Brain pericyte (primary cell): Measurements from ENCODE around the gene TMEM72.
A peak's percentile ranks its signal among the peaks of the same experiment; 100 is the strongest.
"Not testable (repeated sequence)": the region's sequence is repeated elsewhere in the genome, so short reads cannot be mapped to it uniquely, and the experiment has no call there.

ENCODE experiments used
- DNase-seq: peaks from one replicate; pipeline ENCODE4 v3.0.0-alpha.2; 2012; ENCODE audit warnings: low read depth, low spot score

Gene TMEM72

DNA sequence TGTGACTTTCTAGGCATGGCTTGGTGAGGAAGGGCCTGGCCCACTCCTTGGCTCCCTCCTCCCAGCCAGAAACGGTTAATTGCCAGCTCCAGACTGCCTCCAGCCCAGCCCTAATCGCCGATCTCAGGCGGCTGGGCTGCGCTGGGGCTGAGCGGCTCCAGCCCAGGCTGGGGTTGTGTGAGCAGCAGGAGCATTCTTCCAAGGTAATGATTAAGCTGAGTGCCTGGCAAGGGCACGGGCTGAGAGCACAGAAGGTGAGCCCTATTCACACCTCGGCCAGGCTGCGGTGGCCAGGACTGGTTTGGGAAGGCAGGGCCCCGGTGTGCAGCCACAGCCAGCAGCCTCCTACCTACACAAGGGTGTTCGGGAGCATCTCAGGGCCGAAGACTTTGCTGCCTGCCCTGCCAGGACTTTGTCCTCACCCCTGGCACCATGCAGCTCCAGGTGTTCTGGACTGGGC, at the start of gene TMEM72:
TSS of gene TMEM72 (plus strand) at position 257 of the 460 bp plus-strand sequence. CDS start at position 433, 176 bp downstream.
- no peak for DNase-seq

DNA sequence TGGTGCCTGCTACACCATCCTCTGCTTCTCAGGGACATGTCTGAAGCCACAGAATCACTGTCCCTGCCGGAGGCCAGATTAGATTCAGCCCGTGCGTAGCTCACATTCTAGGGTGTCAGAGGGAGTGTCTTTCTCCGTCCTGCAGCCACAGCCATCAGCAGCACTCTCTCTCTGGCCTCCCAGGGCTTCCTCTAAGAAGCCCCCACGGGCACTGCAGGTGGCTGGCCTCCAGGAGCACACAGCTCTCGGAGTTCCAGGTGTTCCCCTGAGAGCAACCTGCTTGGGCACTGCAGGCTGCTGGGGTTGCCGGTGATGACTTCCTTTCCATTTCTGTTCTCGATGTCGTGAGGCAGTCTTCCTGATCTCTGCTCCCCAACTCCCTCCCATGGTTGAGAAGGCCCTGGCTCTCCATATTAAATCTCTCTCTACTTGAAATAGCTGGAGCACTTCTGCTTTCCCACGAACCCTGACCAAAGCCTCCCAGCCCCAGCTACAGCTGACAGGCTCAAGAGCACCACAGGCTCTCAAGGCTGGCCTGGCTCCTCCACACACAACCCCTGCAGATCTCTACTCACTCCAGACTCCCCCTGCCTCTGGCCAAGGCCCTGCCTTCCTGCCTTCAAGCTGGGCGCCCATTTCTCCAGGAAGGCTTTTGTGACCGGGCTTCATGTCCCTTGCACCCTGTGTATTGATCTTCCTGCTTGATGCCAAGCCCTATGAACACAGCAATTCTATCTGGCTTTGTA, 49.0 kb upstream of the TMEM72 start:
- no peak for DNase-seq

DNA sequence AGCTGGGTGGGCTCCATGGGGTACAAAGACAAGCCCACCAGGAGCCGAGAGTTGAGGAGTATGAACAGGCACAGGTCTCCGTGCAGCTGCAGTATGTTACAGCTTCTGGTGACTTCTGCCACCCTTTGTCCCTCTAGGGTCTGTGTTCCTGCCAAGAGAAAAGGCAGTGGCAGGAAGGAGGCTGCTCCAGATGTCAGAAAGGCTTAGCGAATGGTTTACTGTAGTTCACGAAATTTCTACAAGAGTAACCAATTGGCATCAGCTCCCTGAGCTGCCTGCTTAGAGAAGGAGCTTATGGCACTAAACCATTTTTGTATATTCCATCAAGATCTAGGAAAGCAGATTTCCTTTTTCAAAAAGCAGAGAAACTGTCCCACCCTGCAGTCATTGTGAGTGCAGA, 48.2 kb upstream of the TMEM72 start:
- no peak for DNase-seq

DNA sequence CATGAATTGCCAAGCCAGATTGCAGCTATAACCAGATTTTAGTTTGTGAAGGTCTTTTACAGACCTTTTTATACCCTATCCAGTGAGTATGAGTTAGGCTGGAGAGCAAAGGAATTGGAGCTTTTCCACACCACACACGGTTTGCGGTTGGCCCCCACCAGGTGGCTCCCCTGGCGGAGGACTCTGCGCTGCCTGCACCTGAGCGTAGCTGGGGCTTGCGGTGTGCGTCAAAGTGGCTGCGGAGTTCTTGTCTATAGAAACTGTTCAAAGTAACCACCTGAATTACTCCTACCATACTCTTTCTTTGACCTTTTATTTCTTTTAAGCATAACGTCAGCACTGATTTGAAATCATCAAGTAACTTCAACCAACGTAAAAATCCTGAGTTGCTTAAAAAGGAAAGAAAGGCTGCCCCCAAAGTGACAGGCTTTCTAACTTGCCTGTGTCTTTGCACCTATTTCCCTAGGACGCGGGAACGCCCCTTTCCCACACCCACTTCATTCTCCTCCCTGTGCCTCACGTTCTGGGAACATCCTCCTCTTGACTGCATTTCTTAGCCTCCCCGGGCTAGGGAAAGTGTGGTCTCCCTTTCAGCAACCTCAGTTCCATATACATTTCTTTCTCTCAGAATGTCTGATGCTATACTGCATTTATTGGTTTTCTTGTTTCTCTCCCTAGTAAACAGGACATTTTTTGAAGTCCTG, 47.6 kb upstream of the TMEM72 start:
- DNase-seq: no peak

DNA sequence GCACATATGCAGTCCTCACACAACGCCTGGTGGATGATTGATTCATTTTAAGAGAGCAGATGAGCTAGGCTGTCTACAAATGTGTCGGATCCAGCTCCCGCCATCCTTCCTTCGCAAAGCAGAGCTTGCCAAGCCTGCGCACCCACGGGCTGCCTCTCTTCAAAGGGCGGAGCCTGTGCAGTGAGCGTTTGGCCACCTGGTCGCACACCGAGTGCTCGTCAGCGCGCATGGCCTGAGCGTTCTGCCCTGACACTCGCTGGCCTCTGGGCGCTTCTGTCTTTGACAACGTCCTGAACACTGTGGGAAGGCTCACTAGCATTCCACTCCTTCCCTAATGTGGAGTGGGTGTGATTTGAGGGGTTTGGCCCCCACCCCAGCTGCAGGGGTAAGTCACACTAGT, 47.1 kb upstream of the TMEM72 start:
- no peak for DNase-seq

DNA sequence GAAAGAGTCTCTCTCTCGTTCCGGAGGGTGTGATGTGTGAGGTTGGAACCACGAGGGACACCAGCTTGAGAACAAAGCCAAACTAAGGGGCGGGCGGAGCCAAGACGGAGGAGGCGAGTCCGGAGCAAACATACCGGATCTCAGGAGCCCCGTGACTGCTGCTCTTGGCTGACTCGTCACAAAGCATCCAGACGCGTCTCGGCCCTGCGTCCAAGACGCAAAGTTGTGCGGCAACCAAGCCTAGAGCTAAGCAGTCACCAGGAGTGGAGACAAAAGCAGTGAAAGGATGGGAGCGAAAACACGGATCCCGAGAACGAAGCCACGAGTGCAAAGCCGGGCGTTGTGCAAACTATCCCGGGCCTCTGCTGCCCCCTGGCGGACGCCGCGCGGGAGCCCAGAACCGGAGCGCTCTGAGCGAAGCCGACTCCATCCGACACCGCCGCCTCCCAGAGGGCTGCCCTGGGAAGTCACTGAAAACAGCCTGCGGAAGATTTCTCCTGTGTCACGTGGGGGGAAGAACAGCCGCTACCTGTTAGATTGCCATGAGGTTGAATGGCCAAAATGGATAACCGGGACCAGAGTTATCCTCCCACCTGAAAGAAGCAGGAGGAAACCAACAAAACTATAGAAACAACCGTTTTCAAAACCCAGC, 46.4 kb upstream of the TMEM72 start:
- peak; percentile 53 for DNase-seq

DNA sequence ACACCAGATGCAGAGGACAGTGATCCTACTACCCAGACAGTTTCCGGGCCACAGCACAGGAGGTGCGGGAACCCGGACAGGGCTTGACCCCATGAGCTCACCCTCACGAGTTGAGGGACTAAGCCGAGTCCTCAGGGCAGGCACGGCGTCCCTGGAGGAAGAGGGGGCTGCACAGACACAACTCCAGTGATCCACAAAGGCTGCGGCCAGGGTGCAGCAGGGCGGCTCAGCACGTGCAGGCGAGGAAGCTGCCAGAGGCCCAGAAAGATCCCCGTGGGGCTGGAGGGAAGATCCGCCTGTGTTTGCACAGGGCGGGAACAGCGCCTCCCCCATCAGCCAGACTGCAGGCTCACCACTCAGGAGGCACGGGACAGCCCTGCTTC, 45.9 kb upstream of the TMEM72 start:
- DNase-seq: no peak

DNA sequence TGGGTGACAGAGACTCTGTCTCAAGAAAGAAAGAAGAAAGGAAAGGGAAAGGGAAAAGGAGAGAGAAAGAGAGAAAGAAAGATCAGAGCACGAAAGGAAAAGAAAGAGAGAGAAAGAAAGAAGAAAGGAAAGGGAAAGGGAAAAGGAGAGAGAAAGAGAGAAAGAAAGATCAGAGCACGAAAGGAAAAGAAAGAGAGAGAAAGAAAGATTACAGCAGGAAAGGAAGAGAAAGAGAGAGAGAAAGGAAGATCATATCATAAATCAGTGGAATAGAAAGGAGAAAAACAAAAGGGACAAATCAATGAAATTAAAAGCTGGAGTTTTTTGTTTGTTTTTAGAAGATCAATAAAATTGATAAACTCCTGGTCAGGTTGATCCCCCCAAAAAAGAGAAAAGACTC, 44.8 kb upstream of the TMEM72 start:
- DNase-seq: not testable (repeated sequence)

DNA sequence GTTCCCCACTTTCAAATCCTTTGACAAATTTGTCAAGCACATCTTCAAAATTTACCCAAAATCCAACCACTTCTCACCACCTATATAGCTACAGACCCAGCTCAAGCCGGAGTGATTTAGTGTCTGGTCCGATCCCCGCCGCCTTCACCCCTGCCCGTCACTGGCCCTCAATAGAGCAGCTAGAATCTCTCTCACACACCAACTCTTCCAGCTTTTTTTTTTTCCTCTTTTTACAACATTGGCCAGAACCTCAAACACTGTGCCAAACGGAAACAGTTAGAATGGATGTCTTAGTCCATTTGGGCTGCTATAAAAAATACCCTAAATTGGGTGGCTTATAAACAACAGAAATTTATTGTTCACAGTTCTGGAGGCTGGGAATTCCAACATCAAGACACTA, 41.1 kb upstream of the TMEM72 start:
- DNase-seq: no peak

DNA sequence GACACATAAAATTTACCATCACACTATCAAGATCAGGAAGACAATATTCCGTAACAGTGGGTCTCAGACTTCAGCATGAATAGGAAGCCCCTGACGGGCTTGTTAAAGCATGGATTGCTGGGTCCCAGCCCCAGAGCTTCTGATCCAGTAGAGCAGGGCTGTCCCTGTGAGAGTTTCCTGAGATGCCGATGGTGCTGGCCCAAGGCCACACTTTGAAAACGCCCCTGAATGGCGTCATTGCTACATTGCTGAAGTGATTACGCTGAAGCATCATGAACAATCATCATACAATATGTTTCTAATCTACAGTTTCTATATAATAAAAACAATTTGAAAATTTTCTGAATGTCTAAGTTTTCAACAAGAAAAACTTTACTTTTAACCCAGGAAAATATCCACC, 38.0 kb upstream of the TMEM72 start:
- DNase-seq: no peak

DNA sequence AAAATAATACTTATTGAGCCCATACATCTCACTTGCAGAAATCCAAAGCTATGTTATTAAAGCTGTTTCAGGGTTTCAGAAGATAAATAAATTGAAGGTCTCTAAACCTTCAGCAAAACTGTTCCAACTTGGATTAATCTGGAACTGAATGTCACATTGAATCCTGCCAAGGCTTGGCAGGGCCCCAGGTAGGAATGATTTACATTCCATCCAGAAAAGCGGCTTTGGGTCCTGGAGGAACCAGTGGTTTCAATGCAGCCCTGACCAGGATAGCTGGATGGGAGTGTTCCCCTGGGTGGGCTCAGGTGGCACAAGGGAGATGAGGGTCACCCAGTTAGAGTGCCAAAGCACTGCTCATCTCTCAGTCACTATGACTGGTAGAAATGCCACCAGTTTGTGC, 37.0 kb upstream of the TMEM72 start:
- DNase-seq: no peak

DNA sequence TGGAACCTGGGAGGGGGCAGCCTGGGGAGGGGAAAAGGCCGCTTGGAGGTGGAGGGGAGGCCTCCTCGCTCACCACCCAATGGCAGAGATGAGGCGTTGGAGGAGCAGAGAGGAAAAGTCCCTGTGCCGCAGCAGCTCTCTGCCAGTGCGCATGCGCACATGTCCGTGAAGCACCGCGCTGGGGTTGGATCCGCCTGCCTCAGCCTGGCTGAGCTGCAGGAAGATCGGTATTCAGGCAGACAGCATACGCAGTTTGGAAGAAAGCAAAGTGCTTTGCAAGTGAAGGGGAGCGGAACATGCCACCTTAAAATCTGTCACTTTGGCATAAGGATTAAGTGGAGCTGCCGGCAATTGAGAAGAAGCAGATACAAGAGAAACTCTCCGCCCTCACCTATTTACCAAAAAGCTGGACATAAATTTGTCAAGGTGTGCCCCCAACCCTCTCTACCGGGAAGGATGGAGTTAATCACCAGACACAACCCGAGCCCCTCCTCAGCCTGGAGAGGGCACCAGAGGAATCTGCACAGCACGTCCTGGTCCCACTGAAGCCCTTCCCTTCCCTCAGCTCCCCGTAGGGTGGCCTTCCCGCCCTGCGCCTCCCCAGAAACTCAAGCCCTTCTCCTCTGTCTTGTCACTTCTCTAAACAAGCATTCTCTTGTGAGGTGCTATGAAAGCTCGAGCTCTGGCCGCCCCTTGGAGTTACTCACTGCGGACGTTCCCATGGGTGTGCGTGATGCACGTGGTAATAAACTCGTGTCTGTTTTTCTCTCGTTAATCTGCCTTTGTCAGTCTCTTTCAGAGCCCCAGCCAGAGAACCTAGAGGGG, 32.2 kb upstream of the TMEM72 start:
- DNase-seq: peak; percentile 42

DNA sequence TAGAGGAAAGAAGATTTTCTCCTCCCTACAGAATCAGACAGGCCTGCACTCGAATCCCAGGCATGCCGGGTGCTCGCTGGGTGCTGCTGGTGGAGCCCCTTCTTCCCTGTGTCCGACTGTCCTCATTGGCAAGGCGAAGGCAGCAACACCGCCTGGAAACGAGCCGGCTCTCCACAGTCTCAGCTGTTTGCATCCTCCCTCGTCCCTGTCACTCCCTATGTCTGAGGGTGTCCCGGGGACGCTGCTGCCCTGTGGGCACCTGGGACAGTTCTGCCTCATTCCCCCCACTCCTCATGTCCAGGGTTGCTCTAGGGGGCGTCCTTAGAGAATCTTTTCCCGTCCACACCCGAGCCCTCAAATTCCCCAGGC, 31.6 kb upstream of the TMEM72 start:
- no peak for DNase-seq

DNA sequence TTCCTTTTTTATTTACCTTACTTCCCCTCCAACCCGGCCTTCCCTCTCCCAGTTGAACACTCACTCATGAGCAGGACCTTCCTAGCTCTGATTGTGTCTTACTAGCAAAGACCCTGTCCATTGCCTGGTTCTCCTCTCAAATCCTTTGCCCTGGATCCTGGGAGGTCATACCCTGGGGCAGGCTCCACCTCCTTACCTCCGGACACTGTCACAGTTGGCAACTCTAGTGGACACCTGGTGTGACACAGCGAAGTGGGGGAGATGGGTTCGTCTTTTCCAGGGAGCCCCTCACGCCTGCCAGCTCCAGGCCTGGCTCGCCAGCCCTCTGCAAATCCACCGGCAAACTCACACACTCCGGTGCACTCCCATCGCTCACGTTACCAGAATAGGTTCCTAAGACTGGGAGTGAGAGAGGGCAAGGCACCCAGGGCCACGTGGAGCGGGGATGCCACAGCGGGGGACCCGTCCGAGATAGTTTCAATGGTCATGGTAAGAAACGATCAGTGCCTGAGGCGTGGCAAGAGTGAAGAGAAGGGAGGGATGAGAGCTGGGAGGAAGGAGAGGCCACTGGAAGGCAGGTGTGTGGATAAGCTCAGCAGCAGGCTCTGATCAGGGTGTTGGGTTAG, 30.9 kb upstream of the TMEM72 start:
- no peak for DNase-seq

DNA sequence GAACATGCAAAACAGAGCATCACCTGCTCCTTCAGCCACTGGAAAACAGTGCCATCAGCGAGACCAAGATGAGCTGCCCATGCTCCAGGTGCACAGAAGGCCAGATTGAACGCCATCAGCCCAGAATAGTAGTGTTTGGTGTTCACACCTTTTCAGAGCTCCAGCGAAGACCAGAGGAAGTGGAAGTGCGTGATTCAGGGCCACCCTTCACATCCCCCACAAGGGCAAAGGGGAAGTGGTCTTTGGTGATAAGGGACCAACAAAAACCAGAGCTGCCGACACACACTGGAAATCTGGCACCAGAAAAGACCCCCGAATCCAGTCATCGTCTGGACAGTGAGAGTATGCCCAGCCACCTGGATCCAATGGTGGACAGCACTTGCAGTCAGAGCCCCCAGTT, 29.5 kb upstream of the TMEM72 start:
- DNase-seq: no peak

DNA sequence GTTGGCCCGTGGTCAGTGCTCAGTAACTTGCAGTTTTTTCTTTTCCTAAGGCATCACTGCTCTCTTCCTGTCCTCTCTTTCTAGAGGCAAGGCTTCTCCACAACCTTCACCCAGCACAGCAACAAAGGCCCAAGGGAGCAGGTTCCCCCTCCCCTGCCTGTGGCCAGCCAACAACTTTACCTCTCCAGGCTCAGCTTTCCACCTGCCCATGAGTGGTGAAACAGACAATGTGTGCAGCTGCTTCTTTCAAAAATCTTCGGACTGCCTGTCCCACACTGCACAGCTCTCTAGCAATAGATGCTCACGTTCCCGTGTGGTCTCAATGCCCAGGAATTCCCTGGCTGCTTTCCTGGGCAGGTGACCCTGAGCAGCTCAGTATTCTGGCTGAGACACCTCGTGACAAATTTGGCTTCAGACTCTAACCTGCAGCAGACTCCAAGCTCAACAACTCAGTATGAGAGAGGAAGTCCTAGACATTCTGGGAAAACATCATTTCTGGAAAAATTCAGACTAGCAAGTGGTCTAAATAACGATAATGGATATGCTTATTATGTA, 28.9 kb upstream of the TMEM72 start:
- no peak for DNase-seq

DNA sequence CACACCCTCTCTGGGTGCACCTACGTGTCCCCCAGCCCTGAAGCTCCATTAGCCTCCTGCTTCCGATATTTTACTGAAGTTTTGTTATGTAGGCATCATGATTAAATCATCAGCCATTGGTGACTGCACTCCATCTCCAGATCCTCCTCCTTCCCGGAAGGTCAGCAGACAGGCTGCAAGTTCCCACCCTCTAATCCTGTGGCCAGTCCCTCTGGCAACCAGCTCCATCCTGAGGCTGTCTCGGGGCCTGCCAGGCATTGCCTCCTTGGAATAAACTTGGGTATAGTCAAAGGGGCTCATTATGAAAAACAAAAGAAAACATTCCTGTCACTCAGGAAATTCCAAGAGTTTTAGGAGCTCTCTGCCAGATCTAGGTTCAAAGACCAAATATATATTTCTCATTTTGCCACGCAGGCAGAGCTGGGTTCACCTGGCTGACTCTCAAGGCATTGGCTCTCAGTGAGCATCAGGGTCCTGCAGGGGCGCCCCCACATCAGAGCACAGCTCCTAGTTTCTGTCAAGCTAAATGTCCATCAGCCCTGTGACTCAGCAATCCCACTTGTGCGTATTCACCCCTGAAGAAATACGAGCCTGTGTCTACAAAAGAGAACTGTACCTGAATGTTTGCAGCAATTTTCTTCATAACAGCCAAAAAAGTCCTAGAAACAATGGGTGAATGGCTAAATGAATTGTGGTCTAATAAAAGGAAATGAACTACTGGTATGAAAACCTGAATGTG, 27.4 kb upstream of the TMEM72 start:
- DNase-seq: no peak

DNA sequence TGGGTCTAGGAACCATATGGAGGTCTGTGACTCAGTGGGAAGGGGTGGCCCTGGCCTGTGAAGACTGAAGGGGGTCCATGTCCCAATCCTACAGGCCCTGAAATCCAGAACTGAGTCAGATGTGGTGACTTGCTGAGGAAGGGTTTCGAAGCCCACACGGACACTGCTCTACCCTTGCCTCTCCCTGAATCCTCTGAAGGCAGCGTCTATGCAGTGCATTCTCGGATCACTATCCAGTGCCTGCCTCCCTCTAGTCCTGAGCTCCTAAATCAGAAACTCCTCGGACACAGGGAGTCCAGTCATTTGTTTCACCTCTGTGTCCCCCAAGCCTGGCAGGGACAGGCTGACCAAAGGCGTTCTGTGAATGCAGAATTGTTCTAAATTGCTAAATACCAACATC, 25.4 kb upstream of the TMEM72 start:
- DNase-seq: no peak

DNA sequence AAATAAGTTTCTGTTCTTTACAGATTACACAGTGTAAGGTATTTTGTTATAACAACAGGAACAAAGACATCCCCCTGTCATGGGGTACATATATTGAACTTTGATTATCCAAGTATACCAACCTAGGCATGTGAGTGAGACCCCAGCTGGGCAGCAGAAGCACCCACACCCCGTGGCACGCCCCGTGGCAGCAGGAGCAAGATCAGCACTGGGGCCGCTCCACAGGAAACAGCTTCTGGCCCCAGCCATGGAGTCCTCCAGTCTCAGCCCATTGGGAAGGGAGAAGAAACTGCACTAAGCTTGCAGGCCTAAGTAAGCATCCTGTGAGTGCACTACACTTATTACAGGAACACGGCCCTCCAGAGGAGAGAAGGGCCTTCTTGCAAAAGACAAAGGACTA, 24.2 kb upstream of the TMEM72 start:
- DNase-seq: no peak

DNA sequence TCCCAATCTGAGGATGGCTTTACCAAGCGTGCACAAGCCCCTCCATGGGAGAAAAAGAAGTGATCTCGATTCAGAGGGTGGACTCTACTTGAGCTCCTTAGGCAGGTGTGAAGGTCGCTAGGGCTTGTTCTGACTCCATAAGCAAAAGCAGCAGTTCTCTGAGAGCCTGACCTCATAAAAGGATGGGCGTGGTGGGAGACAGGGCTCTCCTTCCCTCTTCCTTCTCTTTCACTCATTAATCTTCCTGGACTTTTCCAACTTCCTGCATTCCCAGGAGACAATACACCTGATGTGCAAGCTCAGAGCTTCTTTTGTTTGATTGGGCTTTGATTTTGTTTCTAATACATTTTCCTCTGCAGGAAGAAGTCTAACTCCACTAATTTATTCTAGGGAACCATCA, 22.3 kb upstream of the TMEM72 start:
- DNase-seq: no peak

DNA sequence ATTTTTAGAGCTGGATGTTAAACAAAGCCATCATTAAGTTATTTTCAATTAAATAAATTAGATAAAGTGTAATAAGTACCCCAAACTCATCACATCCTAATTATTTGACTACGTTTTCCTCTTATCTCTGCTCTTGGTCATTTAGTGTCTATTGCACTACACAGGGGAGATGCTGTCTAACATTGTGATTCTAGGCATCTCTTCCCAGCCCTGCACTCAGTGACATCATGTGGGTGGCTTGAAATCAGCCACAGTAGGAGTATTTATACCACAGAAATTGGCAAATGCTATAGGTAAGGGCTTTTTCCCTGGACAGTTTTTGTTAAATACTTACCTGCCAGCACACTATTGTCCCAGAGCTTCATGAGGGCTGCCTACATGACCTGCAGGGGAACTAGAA, 21.3 kb upstream of the TMEM72 start:
- no peak for DNase-seq
